22Rv1 (cell line): ENCODE data around the gene PPP6R1.

Source experiments
- H3K27ac ChIP-seq: fragments of 450-650 bp; 2 replicates; pipeline ENCODE4 v1.5.1; 2017
- ZFX ChIP-seq: fragments of 450-650 bp; IDR thresholded peaks from 2 replicates; pipeline ENCODE4 v1.6.1; 2017; ENCODE audit warnings: antibody characterized with exemption, borderline replicate concordance
- TF ChIP-seq, protein P1 (sequence below): fragments of 450-650 bp; IDR thresholded peaks from 2 replicates; pipeline ENCODE4 v1.5.1; 2017; ENCODE audit warnings: mild to moderate bottlenecking

PPP6R1 gene

DNA sequence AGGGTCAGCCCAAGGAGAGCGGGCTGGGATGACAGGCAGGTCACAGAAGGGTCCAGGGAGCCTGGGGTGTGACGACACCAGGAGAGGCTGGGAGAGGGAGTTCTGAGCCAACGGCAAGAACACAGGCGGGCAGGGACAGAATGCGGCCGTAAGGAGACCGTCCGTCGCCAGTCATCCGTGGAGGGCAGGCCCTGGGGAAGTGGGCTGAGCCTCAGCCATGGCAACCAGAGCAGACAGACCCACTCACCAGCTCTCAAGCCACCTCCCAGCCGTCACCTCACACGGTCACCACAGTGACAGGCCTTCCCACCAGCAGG lies 26.6 kb downstream of the PPP6R1 start:
- no peak overlapping the region for H3K27ac ChIP-seq
- TF ChIP-seq, protein P1, sequence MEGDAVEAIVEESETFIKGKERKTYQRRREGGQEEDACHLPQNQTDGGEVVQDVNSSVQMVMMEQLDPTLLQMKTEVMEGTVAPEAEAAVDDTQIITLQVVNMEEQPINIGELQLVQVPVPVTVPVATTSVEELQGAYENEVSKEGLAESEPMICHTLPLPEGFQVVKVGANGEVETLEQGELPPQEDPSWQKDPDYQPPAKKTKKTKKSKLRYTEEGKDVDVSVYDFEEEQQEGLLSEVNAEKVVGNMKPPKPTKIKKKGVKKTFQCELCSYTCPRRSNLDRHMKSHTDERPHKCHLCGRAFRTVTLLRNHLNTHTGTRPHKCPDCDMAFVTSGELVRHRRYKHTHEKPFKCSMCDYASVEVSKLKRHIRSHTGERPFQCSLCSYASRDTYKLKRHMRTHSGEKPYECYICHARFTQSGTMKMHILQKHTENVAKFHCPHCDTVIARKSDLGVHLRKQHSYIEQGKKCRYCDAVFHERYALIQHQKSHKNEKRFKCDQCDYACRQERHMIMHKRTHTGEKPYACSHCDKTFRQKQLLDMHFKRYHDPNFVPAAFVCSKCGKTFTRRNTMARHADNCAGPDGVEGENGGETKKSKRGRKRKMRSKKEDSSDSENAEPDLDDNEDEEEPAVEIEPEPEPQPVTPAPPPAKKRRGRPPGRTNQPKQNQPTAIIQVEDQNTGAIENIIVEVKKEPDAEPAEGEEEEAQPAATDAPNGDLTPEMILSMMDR, result no peak
- no peak for TF ChIP-seq ZFX

DNA sequence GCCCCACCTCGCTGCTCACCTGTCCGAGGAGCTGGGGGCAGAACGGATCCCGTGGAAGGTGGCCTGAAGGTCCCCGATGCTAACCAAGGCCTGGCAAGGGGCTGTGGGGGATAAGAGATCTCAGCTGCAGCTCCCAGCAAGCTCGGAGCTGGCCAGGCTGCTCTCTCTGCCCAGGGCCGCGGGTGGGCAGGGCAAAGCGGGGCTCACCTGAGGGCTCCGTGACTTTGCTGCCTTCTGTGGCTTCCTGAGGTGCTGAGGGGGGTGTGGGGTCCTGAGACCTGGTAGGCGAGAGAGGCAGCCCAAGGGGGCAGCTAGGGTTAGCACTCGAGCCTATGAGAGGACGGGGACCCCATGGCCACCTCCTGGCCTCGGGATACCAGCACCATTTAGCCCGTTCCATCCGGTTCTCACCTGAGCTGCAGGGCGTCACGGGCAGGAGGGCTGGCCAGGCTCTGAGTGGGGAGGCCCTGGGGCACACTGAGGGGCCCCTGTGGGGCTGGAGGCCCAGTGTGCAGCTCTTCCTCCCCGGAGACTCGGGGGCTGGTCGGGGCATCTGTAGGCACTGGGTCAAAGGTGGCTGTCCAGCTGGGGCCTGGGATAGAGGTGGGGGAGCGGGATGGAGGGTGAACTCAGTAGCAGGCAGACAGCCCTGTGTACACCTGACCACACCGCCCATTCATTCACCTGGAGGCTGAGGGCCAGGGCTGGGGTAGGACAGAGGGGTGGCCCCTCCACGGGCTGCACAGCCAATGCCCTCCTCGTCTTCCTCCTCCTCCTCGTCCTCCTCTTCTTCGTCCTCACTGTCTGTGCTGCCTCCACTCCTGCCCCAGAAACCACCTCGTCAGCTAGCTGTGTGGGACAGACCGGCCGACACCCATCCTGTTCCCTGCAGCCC lies 27.2 kb downstream of the PPP6R1 start:
- no peak overlapping the region for H3K27ac ChIP-seq
- TF ChIP-seq, protein P1, result no peak
- TF ChIP-seq ZFX, result no peak

DNA sequence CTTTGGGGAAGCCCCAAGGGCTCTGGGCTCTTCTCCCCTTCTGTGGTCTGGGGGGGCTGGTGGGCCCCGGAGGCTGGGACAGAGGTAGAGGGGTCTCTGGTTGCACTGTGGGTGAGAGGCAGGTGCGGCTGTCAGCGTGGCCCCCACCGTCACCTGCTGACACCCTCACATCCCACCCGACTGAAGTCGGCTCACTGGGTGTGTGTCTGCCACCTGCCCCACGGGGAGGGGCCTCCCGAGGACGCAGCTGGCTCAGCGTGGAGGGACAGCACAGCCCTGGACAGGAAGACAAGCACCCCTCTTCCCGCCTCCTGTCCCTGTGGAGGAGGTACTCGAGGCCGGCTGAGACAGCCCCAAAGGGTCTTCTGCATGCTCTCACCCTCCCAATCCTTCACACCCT lies 28.0 kb downstream of the PPP6R1 start:
- TF ChIP-seq, protein P1, result no peak
- no peak for TF ChIP-seq ZFX

DNA sequence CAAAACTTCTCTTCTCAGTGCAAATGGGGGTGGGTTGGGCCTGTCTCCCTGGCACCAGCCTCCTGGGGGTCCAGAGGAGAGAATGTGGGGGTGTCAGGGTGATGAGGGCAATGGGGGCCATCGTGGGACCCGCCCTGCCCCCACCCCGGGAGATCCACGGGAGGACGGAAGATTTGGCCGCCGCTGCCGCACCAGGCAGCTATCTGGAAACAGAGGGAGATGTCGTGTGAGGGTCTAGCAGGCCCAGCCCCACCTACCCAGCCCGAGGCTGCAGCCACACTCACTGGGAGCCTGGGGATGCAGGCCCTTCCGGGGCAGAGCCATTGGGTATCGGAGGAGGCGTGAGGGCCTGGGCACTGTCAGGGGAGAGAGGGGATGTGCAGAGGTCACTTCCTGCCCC lies 28.5 kb downstream of the PPP6R1 start:
- TF ChIP-seq, protein P1, result no peak
- TF ChIP-seq ZFX, result no peak
- H3K27ac ChIP-seq, result no peak overlapping the region

More for the DNA sequence above, 28.0 kb downstream of the PPP6R1 start:
- H3K27ac ChIP-seq, result no peak overlapping the region

DNA sequence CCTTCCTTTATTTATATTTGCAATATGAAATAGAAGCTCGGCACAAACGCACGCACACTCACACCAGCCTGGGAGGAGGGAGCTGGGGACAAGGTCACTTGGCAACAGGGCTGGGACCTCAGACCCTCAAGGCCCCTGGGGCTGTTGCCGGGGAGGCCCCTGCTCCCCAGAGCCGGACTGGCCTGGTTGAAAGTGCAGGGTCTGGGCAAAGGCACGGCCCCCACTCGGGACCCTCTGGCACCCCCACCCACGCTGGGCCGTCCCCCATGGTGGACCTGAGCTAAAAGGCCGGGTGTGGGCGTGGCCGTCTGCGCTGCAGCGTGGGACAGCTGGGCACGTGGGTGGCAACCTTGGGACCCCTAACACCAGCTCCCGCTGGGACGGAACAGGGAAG lies 29.0 kb downstream of the PPP6R1 start:
- TF ChIP-seq ZFX, result no peak
- TF ChIP-seq, protein P1, result no peak
- no peak overlapping the region for H3K27ac ChIP-seq

DNA sequence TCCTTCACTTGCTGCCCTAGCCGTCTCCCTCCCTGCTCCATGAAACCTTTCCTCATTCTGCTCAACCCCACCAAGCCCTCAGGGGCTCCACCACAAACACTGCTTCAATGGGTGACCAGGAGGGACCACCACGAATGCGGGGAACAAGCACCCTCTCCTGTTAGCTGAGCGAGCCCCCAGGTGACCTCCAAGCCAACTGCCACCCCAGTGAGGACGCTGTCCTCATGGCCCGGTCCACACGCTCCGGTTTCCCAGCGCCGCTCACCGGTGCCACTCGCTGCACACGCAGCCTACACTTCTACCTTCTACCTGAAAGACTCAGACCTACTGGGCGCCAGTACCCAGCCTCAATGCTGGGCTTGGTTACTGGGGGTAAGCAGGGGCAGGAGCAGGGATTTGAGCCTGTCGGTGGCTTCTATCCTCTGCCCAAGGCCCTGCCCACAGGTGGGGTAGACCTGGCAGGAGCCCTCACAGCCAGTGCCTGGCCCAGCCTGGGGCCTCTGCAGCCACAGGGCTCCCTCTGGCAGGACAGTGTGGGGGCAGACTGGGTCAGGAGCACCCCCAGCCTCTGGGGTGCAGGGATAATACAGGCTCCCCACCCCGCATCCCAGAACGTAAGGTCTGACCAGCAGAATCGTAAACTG lies 29.6 kb downstream of the PPP6R1 start:
- no peak overlapping the region for H3K27ac ChIP-seq
- TF ChIP-seq, protein P1, result no peak
- no peak for TF ChIP-seq ZFX

DNA sequence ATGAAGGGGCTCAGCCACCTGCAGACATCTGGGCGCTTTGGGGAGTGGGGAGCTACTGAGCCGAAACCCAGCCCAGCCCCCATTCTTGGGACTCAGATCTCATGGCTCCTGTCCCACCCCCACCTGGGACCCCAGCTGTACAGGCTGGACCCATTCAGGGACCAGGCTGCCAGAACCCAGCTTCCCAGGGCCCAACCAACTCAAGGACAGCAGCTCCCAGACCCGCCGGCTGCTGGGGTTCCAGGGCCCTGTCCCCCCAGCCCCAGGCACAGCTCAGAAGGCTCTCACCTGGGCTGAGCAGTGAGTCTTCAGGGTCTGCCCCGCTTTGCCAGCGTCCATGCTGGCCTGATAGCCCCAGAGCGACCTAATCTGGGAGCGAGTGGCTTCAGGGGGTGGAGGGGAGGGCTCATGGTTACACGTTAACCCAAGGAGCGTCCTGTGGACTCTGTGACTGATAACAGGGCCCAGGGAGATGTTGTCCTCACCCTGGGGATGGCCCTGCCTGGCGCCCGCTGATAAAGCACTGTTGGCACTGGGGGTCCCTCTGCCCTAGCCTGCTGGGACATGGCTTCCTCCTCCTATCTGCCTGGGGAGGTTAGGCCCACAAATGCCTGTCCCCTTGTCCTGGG lies 30.3 kb downstream of the PPP6R1 start, which contains the start of gene TMEM86B:
TMEM86B (minus strand) TSS at position 361 of the 629 bp plus-strand sequence; CDS start at position 339, 22 bp downstream.
- H3K27ac ChIP-seq, result no peak within 1 kb of the TSS
- TF ChIP-seq, protein P1, result no peak
